Fibroblast of the conjunctiva (primary cell): ENCODE measurements around the gene TM2D1.
A peak's percentile ranks its signal among the peaks of the same experiment; 100 is the strongest.
"Not testable (repeated sequence)": the region's sequence is repeated elsewhere in the genome, so short reads cannot be mapped to it uniquely, and the experiment has no call there.

ENCODE experiments used
- DNase-seq: peaks from one replicate; pipeline ENCODE4 v3.0.0-alpha.2; 2010; ENCODE audit warnings: low read depth

TM2D1 gene

DNA sequence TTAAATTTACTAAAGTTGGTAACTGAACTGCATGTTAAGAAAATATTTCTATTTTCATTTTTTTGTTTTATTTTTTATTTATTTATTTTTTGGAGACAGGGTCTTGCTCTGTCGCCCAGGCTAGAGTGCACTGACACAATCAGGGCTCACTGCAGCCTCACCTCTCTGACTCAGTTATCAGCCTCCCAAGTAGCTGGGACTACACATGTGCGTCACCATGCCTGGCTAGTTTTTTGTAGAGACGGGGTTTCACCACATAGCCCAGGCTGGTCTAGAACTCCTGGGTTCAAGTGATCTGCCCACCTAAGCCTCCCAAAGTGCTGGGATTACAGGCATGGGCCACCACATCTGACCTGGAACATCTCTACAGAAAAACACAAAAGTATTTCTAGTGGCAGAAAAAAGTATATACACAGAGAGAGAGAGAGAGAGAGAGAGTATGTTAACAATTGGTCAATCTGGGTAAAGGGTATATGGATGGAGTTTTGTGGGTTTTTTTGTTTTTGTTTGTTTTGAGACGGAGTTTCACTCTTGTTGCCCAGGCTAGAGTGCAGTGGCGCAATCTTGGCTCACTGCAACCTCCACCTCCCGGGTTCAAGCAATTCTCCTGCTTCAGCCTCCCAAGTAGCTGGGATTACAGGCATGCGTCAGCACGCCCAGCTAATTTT, 5.8 kb downstream of the TM2D1 start:
- not testable (repeated sequence) for DNase-seq

DNA sequence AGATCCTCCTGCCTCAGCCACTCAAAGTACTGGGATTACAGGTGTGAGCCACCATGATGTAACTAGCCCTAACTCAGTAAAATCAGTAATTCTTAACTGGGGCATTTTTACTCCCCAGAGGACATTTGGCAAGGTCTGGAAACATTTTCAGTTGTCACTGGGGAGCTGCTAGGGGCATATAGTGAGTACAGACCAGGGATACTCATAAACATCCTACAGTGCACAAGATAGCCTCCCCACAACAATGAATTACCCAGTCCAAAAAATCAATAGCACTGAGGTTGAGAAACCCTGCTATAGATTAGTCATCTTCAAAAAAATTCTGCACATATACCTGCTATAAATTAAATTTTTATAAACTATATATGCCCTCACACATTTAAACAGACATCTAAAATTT, 13.0 kb downstream of the TM2D1 start:
- DNase-seq = no peak

DNA sequence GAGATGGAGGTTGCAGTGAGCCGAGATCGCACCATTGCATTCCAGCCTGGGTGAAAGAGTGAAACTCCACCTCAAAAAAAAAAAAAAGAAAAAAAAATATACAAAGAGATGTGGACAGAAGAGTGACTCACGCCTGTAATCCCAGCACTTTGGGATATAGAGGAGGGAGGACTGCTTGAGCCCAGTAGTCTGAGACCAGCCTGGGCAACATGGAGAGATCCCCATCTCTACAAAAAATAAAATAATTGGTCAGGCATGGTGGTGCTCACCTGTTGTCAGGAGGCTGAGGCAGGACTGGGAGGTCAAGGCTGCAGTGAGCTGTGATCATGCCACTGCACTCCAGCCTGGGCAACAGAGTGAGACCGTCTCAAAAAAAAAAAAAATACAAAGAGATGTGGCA, 13.7 kb downstream of the TM2D1 start:
- DNase-seq = peak; percentile 1

DNA sequence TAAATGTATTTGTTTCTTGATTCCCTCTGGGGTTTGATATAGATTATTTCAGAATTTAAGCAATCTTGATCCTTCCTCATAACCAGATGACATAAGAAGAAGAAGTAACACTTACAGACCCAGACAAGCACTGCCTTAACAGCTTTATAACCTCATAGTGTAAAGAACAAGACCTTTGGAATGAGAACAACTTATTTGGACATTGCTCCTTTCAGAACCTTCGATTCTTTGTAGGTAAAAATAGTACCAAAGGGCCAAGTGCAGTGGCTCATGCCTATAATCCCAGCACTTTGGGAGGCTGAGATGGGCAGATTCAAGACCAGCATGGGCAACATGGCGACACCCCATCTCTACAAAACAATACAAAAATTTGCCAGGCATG, 15.0 kb downstream of the TM2D1 start:
- no peak for DNase-seq

DNA sequence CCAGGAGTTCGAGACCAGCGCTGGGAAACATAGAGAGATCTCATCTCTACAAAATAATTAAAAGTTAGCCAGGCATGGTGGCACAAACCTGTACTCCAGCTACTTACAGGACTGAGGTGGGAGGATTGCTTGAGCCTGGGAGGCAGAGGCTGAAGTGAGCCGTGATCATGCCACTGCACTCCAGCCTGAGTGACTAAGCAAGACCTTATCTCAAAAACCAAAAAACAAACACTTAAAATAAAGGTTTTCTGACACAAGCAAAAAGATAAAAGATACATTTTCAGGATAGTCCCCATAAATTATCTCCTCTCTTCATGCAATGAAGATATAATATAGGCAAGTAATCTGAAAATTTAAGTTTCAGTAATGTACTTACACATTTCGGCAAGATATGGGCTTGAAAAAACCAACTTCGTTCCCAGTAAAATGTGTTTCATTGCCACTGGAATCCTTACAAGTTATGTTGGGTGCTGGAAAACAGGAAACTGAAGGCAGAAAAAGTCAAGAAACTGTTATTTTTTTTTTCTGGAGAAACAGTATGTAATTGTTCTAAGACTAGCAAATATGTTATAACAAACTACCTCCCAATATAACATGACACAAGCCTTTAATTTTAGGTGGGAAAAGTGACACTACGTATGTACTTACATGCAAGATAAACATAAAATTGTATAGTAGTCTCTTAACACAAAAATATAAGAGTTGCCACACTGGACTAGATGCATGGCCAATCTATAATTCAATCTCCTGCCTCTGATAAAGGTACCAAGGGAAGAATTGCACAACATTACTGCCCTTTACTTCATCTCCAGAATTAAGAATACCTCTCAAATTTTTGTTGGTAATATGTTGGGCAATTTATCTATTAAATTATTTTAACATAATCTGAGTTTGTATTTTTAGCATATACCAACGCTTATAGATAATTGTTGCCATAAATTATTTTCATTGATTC, 15.7 kb downstream of the TM2D1 start:
- DNase-seq = no peak

DNA sequence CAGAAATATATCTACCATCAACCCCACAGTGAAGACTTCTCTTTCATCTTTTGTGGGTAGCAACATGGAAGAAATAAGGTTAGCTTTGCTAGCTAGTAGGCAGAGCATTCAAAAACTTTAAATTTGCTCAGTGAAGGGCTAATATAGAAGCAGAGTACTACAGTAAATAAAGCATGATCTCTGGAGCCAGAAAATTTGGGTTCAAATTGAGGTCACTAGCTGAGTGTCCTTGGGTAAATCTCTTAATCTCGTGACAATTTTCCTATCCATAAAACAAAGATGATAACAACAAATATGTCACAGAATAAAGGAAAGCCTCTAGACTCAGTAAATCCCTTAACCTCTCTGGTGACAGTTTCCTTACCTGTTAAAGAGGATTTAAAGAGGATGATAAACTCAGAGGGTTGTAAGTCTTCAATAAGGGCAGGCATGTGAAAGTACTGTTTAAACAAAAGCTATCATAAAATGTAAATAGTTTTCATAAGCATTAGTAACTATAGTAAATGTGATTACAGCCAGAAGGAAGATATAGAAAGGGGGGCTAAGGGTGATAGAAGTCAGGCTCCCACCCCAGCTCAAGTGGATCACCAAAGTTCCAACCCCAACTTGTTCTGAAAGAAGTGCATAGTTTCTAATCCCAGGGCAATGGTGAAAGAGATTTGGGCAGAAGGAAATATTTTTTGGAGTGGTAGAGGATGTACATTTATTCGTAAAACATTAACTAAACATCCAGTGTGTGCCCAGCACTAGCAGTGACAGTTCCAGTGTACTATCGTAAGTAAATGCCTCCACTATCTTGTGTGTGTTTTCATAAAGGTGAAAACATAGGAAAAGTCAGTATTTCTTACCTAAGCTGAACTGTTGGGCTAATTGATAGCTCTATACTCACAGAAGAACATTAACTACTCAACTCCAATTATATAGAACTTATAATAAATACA, 24.8 kb downstream of the TM2D1 start:
- DNase-seq = no peak

DNA sequence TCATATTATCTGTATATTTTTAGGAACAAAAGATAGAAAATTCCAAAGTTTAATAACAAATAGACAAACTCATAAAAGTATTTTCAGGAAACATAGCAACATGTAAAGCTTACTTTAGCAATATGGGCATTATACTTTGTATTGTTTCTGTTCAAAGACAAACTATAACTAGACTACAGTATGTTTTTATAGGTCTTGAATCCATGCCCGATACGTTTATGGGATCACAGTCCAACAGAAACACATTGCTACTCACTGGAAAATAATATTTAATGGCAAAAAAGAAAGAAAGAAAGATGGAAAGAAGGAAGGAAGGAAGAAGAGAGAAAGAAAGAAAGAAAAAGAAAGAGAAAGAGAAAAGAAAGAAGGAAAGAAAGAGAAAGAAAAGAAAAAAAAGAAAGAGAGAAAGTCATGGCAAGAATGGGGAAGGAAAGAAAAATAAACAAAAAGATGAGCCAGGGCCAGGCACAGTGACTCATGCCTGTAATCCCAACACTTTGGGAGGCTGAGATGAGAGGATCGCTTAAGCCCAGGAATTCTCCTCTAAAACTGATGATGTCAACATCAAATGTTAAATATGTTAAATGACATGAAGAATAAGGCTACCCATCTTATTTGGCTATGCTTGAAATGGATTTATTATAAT, 32.7 kb downstream of the TM2D1 start:
- peak; percentile 30 for DNase-seq

DNA sequence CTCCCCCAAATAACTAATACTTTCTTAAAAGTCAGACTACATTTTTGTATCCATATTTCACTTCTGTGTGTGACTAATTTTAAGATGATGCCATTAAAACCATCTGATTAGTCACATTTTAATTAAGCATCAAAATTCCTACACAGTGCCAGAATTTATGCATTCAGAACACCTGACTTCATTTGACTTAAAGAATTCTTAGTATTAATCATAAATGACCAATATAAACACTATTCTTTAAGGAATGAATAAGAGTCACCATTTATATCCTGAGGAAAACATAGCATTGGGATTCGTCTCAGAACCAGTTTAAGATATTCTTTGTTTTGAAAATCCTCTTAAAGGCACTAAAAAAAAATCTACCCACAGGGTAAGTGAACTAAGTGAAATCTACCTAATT, 37.0 kb downstream of the TM2D1 start:
- DNase-seq = no peak

DNA sequence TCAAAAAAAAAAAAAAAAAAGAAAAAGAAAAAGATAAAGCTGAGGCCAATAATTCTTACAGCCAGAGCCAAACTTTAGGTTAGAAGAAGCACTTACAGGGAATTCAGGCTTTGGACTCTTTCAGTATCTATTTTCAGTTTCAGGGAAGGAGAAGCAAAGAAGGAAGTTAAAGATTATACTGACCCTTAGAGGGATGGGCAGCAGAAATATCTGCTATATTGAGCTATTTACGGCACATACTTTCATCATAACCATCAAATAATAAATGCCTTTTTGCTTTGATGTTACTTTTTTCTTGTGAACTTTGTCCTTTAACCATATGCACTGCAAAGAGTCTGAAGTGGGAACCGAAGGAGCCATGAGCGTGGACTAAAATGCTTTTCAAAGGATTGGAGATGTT, 42.0 kb downstream of the TM2D1 start:
- DNase-seq = no peak

DNA sequence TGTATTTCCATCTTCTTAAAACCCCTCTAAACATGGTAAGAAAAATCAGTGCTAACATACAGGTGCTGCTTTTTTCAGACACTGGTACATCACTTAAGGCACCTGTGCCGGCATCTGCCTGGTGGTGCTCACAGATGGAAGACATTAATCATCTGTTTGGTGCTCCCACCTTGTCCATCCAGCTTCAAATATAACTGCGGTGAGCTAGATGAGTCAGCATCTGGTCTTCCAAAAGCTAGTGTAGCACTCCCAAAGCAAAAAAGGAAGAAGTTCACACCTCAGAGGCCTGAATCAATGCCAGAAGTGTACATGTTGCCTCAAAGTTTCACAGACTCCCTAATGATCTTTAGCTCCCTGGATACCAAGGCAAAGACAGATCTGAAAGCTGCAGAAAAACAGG, 44.4 kb downstream of the TM2D1 start:
- DNase-seq = no peak

DNA sequence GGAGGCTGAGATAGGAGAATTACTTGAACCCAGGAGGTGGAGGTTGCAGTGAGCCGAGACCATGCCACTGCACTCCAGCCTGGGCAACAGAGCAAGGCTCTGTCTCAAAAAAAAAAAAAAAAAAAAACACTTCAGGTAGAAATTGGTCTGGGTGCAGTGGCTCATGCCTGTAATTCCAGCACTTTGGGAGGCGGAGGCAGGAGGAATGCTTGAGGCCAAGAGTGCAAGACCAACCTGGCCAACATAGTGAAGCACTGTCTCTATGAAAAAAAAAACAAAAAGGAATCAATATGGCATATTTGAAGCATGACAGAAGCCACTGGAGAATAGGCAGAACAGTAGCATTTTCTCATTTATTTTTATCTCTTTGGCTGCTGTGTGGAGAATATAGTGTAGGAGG, 48.1 kb downstream of the TM2D1 start:
- not testable (repeated sequence) for DNase-seq

DNA sequence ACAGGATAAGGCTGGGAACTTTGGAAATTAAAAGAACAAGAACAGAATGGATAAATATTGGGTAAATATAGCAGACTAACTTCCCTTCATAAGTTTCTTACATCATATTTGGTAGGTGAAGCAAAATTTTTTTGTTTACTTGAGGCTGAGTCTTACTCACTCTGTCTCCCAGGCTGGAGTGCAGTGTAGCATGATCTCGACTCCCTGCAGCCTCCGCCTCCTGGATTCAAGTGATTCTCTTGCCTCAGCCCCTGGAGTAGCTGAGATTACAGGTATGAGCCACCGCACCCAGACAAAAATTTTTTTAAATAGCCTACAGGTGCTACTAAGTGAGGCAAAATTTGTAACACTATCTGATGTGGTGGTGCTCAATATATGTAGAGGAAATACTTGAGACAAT, 50.7 kb downstream of the TM2D1 start:
- DNase-seq = no peak

DNA sequence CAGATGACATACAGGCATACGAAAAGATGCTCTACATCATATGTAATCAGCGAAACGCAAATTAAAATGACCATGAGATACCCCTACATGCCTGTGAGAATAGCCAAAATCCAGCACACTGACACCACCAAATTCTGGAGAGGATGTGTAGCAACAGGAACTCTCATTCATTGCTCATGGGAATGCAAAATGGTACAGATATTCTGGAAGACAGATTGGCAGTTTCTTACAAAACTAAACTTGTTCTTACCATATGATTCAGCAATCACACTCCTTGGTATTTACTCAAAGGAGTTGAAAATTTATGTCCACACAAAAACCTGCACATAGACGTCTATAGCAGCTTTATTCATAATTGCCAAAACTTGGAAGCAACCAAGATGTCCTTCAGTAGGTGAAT, 52.6 kb downstream of the TM2D1 start:
- DNase-seq = no peak

DNA sequence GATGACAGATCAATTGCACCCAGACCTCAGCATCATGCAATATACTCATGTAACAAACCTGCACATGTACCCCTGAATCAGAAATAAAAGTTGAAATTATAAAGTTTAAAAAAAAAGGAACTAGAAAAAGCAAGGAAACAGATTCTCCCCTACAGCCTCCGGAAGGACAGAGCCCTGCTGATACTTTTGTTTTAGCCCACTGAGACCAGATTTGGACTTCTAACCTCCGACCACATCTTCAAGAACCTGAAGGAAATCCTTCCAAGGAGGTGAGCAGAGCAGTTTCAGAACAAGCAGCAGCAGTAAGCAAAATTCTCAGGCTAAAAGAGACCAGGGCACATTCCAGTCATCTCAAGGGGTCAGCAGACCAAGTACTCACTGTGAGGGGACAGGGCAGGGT, 54.5 kb downstream of the TM2D1 start:
- no peak for DNase-seq

DNA sequence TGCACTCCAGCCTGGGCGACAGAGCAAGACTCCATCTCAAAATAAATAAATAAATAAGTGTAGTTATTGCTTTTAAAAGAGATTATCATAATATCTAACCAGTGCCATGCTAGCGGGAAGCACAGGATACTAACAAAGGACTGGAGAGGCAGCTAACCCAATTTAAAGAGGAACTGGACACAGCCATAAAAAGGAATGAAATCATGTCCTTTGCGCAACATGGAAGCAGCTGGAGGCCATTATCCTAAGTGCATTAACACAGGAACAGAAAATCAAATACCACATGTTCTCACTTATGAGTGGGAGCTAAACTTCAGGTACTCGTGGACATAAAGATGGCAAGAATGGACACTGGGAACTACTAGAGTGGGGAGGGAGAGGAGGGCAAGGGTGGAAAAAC, 54.9 kb downstream of the TM2D1 start:
- DNase-seq = no peak

DNA sequence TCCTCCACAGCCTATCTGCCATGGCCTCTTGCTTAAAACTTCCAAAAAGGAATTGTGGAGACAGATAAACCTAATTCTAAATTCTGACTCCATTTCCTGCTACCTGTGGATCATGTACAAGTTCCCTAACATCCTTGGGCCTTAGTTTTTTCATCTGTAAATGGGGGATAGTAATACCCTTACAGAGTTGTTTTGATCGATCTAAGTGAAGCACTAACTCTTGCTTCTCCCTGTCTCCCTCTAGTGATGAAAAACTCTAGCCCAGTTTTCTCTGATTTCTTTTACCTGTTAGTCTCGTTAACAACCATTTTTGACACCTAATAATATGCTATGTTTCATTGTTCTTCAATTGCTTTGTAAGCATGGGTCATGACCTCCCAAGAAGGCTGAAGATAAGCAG, 65.9 kb downstream of the TM2D1 start:
- DNase-seq = no peak

DNA sequence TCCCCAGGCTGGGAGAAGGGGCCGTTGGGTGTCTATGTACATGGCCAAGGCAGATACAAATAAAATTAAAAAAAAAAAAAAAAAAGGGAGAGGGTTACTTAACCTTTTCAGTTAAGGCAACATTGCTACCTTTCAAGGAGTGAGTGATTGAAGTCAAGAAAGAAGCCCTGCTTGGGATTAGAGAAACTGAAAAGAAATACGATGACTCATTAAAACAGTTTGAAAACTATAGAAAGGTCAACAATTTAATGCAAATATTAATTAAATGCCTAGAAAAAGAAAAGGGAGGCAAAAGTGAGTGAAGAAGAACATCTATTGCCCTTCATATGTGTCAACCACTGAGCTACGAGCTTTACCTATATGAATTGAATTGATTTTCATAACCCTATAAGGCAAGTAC, 69.5 kb downstream of the TM2D1 start:
- DNase-seq = no peak

DNA sequence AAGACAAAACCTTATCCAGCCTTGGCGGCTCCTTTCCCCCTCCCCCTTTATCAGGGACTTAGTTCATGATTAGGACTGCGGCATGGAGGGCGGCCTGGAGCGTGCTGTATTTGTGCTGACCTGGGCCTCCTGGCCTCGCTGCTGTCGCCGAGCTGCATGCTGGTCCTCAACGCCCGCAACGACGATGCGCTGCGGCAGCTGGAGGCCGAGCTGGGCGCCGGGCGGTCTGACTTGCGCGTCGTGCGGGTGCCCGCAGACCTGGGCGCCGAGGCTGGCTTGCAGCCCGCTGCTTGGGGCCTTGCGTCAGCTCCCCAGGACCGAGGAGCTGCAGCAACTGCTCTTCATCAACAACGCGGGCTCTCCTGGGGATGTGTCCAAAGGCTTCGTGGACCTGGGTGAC, 70.9 kb downstream of the TM2D1 start:
- no peak for DNase-seq

DNA sequence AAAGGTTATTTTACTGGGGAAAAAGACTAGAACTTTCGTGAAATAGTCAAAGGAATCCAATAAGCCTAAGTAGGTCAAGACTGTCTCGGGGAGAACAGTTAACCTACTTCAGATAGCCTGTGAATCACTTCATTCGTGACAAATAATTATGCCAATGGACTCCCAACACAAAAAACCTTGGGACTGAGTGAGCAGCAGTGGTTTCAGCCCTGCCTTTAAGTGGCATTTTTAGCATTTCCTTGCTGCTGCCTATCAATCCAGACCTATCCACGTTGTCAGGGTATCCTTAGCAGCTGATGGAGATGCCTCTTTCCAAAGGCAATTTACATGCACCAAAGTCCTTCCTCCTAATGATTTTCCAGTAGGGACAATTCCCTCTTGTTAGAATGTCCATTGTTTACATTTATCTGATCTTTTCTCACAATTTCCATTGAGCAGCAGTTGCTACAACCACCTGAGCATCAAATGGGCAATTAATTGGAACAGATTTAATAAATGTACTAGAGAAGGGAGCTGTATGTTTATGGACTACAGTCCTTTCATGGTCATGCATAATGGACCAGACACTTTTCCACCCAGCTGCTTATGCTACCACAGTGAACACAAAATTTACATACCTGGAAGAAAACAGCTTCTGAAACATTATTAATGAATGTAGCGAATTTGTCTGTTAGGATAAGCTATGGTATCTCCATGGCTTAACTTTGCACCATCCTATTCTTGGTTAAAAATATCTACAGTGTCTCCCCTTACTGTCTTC, 75.8 kb downstream of the TM2D1 start:
- no peak for DNase-seq

DNA sequence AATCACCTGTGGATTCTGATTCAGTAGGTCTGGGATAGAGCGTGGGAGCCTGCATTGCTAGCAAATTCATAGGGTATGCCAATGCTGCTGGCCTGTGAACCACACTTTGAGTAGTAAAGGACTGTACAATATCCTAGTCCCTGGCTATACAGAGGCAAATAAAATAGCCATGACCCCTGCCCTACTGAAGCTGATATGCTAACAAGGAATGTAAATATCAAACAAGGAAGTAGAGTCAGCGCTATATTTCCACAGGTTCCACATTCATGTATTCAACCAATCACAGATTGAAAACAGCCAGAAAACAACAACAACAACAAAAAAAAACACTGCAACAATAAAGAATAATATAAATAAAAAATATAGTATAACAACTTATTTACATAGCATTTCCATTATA, 77.8 kb downstream of the TM2D1 start:
- DNase-seq = no peak

DNA sequence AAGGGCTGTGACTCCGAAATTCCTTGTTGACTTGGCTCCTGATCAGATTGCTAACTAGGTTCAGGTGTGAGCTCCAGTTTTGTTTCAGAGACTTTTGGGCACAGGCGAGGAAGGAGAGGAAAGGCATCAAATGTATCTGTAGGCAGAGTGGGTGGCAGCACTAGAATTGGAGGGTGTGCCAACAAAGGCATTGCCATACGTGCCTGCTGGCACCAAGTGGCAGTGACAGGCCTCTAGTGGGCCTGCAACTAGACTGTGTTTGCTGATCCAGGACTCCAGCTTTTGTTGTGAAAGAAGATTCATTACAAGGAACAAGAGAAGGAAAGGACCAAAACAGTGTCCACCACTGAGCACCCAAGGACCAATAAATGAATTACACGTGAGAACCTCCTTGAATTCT, 79.5 kb downstream of the TM2D1 start:
- no peak for DNase-seq
